GM10248 (cell line): ENCODE data around the gene PCDHA1.
"Not testable (repeated sequence)": the region's sequence is repeated elsewhere in the genome, so short reads cannot be mapped to it uniquely, and the experiment has no call there.

ENCODE experiments used
- CTCF ChIA-PET: fragments of 300-600 bp; sonication (Branson Sonifier 250); formaldehyde crosslinking; extraction: SDS; loops from one replicate; lab custom pipeline; 2021; ENCODE audit warnings: antibody characterized with exemption; lab: Yijun Ruan, JAX
- POLR2A ChIA-PET: fragments of 350-650 bp; sonication (Branson Sonifier 250); formaldehyde crosslinking; extraction: SDS; loops from one replicate; lab custom pipeline; 2020; ENCODE audit warnings: antibody characterized with exemption; lab: Yijun Ruan, JAX
- DNase-seq: peaks from one replicate; pipeline ENCODE4 v3.0.0; 2012; ENCODE audit errors: extremely low spot score
- CTCF ChIP-seq: IDR thresholded peaks from 2 replicates; pipeline ENCODE4 v1.5.1; 2012; ENCODE audit warnings: mild to moderate bottlenecking, low read depth; ENCODE audit errors: extremely low read depth, missing control alignments, control extremely low read depth

Gene PCDHA1

DNA sequence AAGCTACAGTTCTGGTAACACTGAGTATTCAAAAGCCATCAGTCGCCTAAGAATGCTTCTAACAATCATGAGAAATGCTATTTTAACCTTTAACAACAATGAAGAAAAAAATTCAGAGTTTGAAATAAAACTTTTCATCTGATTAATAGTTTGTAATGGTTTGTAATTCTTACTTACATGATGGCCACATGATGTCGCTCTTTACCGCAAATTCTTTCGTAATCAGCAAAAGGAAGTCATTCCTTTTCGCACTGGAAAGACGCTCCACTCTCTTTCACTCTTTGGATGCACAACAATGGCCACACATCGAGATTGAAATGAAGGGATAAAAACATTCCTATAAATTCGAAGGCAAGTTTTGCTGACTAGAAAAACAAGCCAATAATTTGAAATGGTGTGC, 48.1 kb downstream of the PCDHA1 start, which contains the start of gene PCDHA7:
Gene PCDHA7 (plus strand): TSS at position 277 of the 400 bp plus-strand sequence. CDS start 115 bp downstream, at position 392.
- CTCF ChIA-PET: no interaction called here
- DNase-seq: no peak
- TF ChIP-seq CTCF: no peak
- POLR2A ChIA-PET: no interaction called here

GRCh38 chr5:140834439-140835008, 48.6 kb downstream of the PCDHA1 start:
- CTCF ChIA-PET, DNase-seq, POLR2A ChIA-PET: not testable (repeated sequence)

DNA sequence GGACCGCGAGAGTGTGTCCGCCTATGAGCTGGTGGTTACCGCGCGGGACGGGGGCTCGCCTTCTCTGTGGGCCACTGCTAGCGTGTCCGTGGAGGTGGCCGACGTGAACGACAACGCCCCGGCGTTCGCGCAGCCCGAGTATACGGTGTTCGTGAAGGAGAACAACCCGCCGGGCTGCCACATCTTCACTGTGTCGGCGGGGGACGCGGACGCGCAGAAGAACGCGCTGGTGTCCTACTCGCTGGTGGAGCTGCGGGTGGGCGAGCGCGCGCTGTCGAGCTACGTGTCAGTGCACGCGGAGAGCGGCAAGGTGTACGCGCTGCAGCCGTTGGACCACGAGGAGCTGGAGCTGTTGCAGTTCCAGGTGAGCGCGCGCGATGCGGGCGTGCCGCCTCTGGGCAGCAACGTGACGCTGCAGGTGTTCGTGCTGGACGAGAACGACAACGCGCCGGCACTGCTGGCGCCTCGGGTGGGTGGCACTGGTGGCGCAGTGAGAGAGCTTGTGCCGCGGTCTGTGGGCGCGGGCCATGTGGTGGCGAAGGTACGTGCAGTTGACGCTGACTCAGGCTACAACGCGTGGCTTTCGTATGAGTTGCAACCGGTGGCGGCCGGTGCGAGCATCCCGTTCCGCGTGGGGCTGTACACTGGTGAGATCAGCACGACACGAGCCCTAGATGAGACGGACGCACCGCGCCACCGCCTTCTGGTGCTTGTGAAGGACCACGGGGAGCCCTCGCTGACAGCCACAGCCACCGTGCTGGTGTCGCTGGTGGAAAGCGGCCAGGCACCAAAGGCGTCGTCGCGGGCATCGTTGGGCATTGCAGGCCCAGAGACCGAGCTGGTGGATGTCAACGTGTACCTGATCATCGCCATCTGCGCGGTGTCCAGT, 49.9 kb downstream of the PCDHA1 start:
- CTCF ChIA-PET: no interaction called here
- POLR2A ChIA-PET: no interaction called here
- no peak for DNase-seq
- TF ChIP-seq CTCF: no peak

DNA sequence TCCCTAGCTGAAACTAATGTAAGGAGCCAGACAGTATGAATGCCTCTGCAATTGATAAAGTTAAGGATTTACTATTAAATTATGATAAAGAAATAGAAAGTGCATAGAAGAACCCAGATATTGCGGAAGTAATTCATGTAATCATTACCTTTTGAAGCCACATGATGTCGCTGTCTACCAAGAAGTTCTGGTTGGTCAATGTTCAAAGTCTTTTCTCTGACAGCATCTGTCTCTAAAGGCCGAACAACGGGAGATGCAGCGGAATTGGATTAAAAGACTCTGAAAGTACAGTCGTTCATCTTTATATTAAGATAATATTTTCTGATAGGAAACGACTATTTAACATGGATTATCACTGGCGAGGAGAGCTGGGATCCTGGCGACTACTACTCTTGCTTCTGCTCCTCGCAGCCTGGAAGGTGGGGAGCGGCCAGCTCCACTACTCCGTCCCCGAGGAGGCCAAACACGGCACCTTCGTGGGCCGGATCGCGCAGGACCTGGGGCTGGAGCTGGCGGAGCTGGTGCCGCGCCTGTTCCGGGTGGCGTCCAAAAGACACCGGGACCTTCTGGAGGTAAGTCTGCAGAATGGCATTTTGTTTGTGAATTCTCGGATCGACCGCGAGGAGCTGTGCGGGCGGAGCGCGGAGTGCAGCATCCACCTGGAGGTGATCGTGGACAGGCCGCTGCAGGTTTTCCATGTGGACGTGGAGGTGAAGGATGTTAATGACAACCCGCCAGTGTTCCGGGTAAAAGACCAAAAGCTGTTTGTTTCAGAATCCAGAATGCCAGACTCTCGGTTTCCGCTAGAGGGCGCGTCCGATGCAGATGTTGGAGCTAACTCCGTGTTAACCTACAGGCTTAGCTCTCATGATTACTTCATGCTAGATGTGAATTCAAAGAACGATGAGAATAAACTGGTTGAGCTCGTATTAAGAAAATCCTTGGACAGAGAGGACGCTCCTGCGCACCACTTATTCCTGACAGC, 55.3 kb downstream of the PCDHA1 start, which contains the start of gene PCDHA8:
Gene PCDHA8 (plus strand): TSS at position 210 of the 985 bp plus-strand sequence. CDS start 135 bp downstream, at position 345.
- no peak for TF ChIP-seq CTCF
- ChIA-PET CTCF (no interaction called here), POLR2A (no interaction called here)
- no peak for DNase-seq

GRCh38 chr5:140842798-140843733, 57.1 kb downstream of the PCDHA1 start:
- POLR2A ChIA-PET: no interaction called here
- CTCF ChIA-PET: no interaction called here
- no peak for DNase-seq
- no peak for TF ChIP-seq CTCF

GRCh38 chr5:140848139-140849102, 62.5 kb downstream of the PCDHA1 start, which contains the start of gene PCDHA9:
Gene PCDHA9 (plus strand): TSS chr5:140848382. CDS start chr5:140848496, 114 bp downstream.
- CTCF ChIA-PET, POLR2A ChIA-PET, DNase-seq: not testable (repeated sequence)

DNA sequence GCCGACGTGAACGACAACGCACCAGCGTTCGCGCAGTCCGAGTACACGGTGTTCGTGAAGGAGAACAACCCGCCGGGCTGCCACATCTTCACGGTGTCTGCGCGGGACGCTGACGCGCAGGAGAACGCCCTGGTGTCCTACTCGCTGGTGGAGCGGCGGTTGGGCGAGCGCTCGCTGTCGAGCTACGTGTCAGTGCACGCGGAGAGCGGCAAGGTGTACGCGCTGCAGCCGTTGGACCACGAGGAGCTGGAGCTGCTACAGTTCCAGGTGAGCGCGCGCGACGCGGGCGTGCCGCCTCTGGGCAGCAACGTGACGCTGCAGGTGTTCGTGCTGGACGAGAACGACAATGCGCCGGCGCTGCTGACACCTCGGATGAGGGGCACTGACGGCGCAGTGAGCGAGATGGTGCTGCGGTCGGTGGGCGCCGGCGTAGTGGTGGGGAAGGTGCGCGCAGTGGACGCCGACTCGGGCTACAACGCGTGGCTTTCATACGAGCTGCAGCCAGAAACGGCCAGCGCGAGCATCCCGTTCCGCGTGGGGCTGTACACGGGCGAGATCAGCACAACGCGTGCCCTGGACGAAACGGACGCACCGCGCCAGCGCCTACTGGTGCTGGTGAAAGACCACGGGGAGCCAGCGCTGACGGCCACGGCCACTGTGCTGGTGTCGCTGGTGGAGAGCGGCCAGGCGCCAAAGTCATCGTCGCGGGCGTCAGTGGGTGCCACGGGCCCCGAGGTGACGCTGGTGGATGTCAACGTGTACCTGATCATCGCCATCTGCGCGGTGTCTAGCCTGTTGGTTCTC, 64.1 kb downstream of the PCDHA1 start:
- DNase-seq, CTCF ChIA-PET, POLR2A ChIA-PET: not testable (repeated sequence)
